ENCODE results near the gene ZNF276.

The ZNF276 gene

GRCh38 chr16:89700100-89700648 lies 21.2 kb upstream of the ZNF276 start:
- no peaks in the 10 kb centered on the region for H3K27me3 ChIP-seq (ENCODE audit: insufficient read depth, poor library complexity, severe bottlenecking)
- no peak overlapping the region for H3K27ac ChIP-seq (replicated peaks)
- TF ChIP-seq, protein P1, sequence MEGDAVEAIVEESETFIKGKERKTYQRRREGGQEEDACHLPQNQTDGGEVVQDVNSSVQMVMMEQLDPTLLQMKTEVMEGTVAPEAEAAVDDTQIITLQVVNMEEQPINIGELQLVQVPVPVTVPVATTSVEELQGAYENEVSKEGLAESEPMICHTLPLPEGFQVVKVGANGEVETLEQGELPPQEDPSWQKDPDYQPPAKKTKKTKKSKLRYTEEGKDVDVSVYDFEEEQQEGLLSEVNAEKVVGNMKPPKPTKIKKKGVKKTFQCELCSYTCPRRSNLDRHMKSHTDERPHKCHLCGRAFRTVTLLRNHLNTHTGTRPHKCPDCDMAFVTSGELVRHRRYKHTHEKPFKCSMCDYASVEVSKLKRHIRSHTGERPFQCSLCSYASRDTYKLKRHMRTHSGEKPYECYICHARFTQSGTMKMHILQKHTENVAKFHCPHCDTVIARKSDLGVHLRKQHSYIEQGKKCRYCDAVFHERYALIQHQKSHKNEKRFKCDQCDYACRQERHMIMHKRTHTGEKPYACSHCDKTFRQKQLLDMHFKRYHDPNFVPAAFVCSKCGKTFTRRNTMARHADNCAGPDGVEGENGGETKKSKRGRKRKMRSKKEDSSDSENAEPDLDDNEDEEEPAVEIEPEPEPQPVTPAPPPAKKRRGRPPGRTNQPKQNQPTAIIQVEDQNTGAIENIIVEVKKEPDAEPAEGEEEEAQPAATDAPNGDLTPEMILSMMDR (IDR thresholded peaks at IDR 0.05; ENCODE audit: insufficient read depth, low read length) = peak; percentile 2
- TF ChIP-seq, protein P2, sequence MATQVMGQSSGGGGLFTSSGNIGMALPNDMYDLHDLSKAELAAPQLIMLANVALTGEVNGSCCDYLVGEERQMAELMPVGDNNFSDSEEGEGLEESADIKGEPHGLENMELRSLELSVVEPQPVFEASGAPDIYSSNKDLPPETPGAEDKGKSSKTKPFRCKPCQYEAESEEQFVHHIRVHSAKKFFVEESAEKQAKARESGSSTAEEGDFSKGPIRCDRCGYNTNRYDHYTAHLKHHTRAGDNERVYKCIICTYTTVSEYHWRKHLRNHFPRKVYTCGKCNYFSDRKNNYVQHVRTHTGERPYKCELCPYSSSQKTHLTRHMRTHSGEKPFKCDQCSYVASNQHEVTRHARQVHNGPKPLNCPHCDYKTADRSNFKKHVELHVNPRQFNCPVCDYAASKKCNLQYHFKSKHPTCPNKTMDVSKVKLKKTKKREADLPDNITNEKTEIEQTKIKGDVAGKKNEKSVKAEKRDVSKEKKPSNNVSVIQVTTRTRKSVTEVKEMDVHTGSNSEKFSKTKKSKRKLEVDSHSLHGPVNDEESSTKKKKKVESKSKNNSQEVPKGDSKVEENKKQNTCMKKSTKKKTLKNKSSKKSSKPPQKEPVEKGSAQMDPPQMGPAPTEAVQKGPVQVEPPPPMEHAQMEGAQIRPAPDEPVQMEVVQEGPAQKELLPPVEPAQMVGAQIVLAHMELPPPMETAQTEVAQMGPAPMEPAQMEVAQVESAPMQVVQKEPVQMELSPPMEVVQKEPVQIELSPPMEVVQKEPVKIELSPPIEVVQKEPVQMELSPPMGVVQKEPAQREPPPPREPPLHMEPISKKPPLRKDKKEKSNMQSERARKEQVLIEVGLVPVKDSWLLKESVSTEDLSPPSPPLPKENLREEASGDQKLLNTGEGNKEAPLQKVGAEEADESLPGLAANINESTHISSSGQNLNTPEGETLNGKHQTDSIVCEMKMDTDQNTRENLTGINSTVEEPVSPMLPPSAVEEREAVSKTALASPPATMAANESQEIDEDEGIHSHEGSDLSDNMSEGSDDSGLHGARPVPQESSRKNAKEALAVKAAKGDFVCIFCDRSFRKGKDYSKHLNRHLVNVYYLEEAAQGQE (IDR thresholded peaks at IDR 0.05; ENCODE audit: insufficient replicate concordance, low read depth) = no peak
- TF ChIP-seq POLR2AphosphoS5 (IDR thresholded peaks at IDR 0.05; ENCODE audit: low read depth) = no peak
- H3K4me3 ChIP-seq (replicated peaks; ENCODE audit: insufficient read depth, low read length) = peak overlapping the region; percentile 55; the same call in 1 of the 2 replicates
- DNase-seq (ENCODE audit: low read depth in 1 of 2, low spot score in 1 of 2) = peak; percentile 85 to 92

- TF ChIP-seq POLR2AphosphoS5 (IDR thresholded peaks at IDR 0.05; ENCODE audit: low read depth) (no peak), GABPA (IDR thresholded peaks at IDR 0.05; ENCODE audit: low read depth) (no peak), SPI1 (IDR thresholded peaks at IDR 0.05; ENCODE audit: borderline replicate concordance, low read depth) (no peak)
- TF ChIP-seq, protein P1 (IDR thresholded peaks at IDR 0.05; ENCODE audit: insufficient read depth, low read length) = no peak
- TF ChIP-seq, protein P2 (IDR thresholded peaks at IDR 0.05; ENCODE audit: insufficient replicate concordance, low read depth) = no peak
- Histone ChIP-seq H3K4me3 (replicated peaks; ENCODE audit: insufficient read depth, low read length) (peak overlapping the region; percentile 55), H3K27me3 (ENCODE audit: insufficient read depth, poor library complexity, severe bottlenecking) (no peaks in the 10 kb centered on the region), H3K27ac (replicated peaks) (no peak overlapping the region; the same call in 1 of the 2 replicates)
- peak in 1 of 2 experiments; percentile 14 for DNase-seq (ENCODE audit: low read depth in 1 of 2, low spot score in 1 of 2)
Measured at GRCh38 chr16:89700649-89701424, 20.5 kb upstream of the ZNF276 start.

GRCh38 chr16:89701425-89702406 lies 19.6 kb upstream of the ZNF276 start, which contains the start of gene SPATA2L:
TSS of gene SPATA2L (minus strand) at chr16:89701705. CDS start at chr16:89701232, 473 bp downstream.
- DNase-seq (ENCODE audit: low read depth in 1 of 2, low spot score in 1 of 2) = peak; percentile 59 to 87
- Histone ChIP-seq H3K27me3 (ENCODE audit: insufficient read depth, poor library complexity, severe bottlenecking) (no peaks in the 10 kb centered on the region), H3K27ac (replicated peaks) (no peak within 1 kb of the TSS; the same call in 1 of the 2 replicates), H3K4me3 (replicated peaks; ENCODE audit: insufficient read depth, low read length) (peak within 1 kb of the TSS; percentile 55)
- TF ChIP-seq, protein P1 (IDR thresholded peaks at IDR 0.05; ENCODE audit: insufficient read depth, low read length) = no peak
- no peak for TF ChIP-seq GABPA (IDR thresholded peaks at IDR 0.05; ENCODE audit: low read depth)
- no peak for TF ChIP-seq SPI1 (IDR thresholded peaks at IDR 0.05; ENCODE audit: borderline replicate concordance, low read depth)
- TF ChIP-seq, protein P2 (IDR thresholded peaks at IDR 0.05; ENCODE audit: insufficient replicate concordance, low read depth) = no peak
- TF ChIP-seq POLR2AphosphoS5 (IDR thresholded peaks at IDR 0.05; ENCODE audit: low read depth) = no peak
